Gastroesophageal sphincter (tissue), 4 donors: ENCODE results near the gene UST. TPM values are rescaled to one million over a fixed set of nuclear protein-coding genes. Genes with fewer than 3 reads are reported as not detected.
"Not testable (repeated sequence)": the region's sequence is repeated elsewhere in the genome, so short reads cannot be mapped to it uniquely, and the experiment has no call there.

Source experiments
- ATAC-seq: fragments of 150-250 bp; one replicate; pipeline ENCODE4 v1.9.1; 2016; ENCODE audit warnings: mild to moderate bottlenecking, moderate library complexity
- H3K27ac ChIP-seq, 4 donors: fragments of 200-600 bp; sonication (generic) in 3 of 4; 1 replicate in 3 of 4; 2 replicates in 1 of 4; pipeline ENCODE4 v1.5.1; 2016 to 2019
- H3K27me3 ChIP-seq: fragments of 200-600 bp; sonication (generic); one replicate; pipeline ENCODE4 v1.5.1; 2019
- H3K36me3 ChIP-seq, 2 donors: fragments of 200-600 bp; sonication (generic); one replicate each; pipeline ENCODE4 v1.5.1; 2019; ENCODE audit warnings: control low read depth in 1 of 2
- H3K4me1 ChIP-seq, 3 donors: fragments of 200-600 bp; sonication (generic); 1 replicate in 2 of 3; 2 replicates in 1 of 3; pipeline ENCODE4 v1.5.1; 2016 to 2019; ENCODE audit warnings: control low read depth in 2 of 3
- H3K4me3 ChIP-seq, 2 donors: fragments of 200-600 bp; sonication (generic); one replicate each; pipeline ENCODE4 v1.5.1; 2019; ENCODE audit warnings: mild to moderate bottlenecking in 1 of 2, moderate library complexity in 1 of 2
- H3K9me3 ChIP-seq, 3 donors: fragments of 200-600 bp; sonication (generic); one replicate each; pipeline ENCODE4 v1.5.1; 2017 to 2019; ENCODE audit warnings: control low read depth in 2 of 3
- EP300 ChIP-seq: sonication (generic); formaldehyde crosslinking; IDR thresholded peaks from one replicate; pipeline ENCODE4 v1.6.1; 2017; ENCODE audit warnings: antibody characterized with exemption, mild to moderate bottlenecking
- POLR2A ChIP-seq, 2 donors: fragments of 450-650 bp; IDR thresholded peaks; one replicate each; pipeline ENCODE4 v1.6.1; 2017; ENCODE audit warnings: antibody characterized with exemption in 2 of 2, mild to moderate bottlenecking in 2 of 2, moderate library complexity in 1 of 2
- POLR2AphosphoS5 ChIP-seq: sonication (generic); formaldehyde crosslinking; IDR thresholded peaks from one replicate; pipeline ENCODE4 v1.6.1; 2017; ENCODE audit warnings: antibody characterized with exemption
- WGBS, 2 donors: methylation state at CpG; one replicate each; pipeline ENCODE4 v1.1.5; 2018; ENCODE audit warnings: low coverage in 1 of 2; 5-methylcytosine and 5-hydroxymethylcytosine counted together
- total RNA-seq, 4 donors: library from RNA; depleted of rRNA; stranded (reverse); fragments of >200 nt; gene quantifications; one replicate each; pipeline ENCODE4 v1.1.0, GENCODE V29; 2016
- TF ChIP-seq, protein P1 (sequence below), 4 experiments: fragments of 200-600 bp in 2 of 4; fragments of 450-650 bp in 2 of 4; sonication (generic) in 1 of 4; IDR thresholded peaks; one replicate each; pipeline ENCODE4 v1.5.1; 2017 to 2019; ENCODE audit warnings: antibody characterized with exemption in 4 of 4, mild to moderate bottlenecking in 2 of 4, moderate library complexity in 2 of 4

The UST gene
- total RNA-seq, 4 donors from 2014 or later = 17.4 to 48.1 (median 32.4) TPM

GRCh38 chr6:148761527-148762011 is 14.7 kb downstream of the UST start:
- Histone ChIP-seq H3K27me3 (no peaks in the 10 kb centered on the region), H3K4me1 (peaks cover 0 to 36% (median 15%) of the 10 kb centered on the region in 3 donors), H3K4me3 (peak overlapping the region in 1 of 2 donors; percentile 32), H3K9me3 (no peaks in the 10 kb centered on the region), H3K27ac (peak overlapping the region in 3 of 4 donors; percentile 68 to 79 (median 74)), H3K36me3 (no peaks in the 10 kb centered on the region)
- TF ChIP-seq EP300 (no peak), POLR2AphosphoS5 (no peak), POLR2A (IDR thresholded peaks at IDR 0.05) (no peak)
- TF ChIP-seq, protein P1, sequence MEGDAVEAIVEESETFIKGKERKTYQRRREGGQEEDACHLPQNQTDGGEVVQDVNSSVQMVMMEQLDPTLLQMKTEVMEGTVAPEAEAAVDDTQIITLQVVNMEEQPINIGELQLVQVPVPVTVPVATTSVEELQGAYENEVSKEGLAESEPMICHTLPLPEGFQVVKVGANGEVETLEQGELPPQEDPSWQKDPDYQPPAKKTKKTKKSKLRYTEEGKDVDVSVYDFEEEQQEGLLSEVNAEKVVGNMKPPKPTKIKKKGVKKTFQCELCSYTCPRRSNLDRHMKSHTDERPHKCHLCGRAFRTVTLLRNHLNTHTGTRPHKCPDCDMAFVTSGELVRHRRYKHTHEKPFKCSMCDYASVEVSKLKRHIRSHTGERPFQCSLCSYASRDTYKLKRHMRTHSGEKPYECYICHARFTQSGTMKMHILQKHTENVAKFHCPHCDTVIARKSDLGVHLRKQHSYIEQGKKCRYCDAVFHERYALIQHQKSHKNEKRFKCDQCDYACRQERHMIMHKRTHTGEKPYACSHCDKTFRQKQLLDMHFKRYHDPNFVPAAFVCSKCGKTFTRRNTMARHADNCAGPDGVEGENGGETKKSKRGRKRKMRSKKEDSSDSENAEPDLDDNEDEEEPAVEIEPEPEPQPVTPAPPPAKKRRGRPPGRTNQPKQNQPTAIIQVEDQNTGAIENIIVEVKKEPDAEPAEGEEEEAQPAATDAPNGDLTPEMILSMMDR (IDR thresholded peaks at IDR 0.05) = no peak
- ATAC-seq = peak; percentile 12
- 25 to 34% methylated on average over 5 to 8 of the region's 8 CpGs for WGBS, 2 donors

DNA sequence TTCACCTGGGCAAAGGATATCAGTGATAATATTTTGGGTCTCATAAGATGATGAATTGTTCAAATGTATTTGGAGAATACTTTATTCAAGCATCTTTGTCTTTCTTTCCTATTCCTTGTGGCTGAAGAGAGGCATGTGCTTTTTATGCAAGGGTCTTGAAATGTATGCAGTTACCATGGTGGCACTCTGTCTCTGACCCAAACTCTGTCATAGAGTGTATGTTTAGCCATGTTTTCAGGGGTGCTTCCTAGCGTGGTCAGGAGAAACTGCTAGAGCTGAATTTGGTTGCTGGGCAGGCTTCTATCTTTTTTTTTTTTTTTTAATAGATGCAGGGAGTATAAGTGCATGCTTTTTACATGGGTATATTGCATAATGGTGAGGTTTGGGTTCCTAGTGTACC is 15.4 kb downstream of the UST start:
- Histone ChIP-seq H3K9me3 (no peaks in the 10 kb centered on the region), H3K36me3 (no peaks in the 10 kb centered on the region), H3K27me3 (no peaks in the 10 kb centered on the region), H3K27ac (peak overlapping the region in 3 of 4 donors; percentile 68 to 79 (median 74)), H3K4me3 (no peak overlapping the region), H3K4me1 (peaks cover 0 to 33% (median 15%) of the 10 kb centered on the region in 3 donors)
- no peak for TF ChIP-seq POLR2AphosphoS5
- TF ChIP-seq, protein P1 (IDR thresholded peaks at IDR 0.05) = no peak
- TF ChIP-seq EP300 = no peak
- no peak for TF ChIP-seq POLR2A (IDR thresholded peaks at IDR 0.05)
- WGBS, 2 donors = 69 to 100% methylated on average over 1 of the region's 1 CpG
- no peak for ATAC-seq

DNA sequence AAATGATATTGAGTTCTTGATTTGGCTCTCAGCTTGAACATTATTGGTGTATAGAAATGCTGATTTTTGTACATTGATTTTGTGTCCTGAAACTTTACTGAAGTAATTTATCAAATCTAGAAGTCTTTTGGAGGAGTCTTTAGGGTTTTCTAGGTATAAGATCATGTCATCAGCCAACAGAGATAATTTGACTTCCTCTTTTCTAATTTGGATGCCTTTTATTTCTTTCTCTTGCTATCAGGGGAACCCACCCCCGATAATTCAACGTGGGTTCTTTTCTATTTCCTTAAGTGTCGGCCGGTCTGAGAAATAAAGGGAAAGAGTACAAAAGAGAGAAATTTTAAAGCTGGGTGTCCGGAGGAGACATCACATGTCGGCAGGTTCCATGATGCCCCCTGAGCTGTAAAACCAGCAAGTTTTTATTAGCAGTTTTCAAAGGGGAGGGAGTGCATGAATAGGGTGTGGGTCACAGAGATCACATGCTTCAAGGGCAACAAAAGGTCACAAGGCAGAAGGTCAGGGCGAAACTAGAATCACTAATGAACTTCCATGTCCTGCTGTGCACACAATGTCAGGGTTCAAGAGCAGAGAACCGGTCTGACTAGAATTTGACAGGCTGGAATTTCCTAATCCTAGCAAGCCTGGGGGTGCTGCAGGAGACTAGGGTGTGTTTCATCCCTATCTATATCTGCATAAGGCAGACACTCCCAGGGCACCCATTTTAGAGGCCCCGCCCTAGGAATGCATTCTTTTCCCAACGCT is 17.6 kb downstream of the UST start:
- not testable (repeated sequence) for H3K4me3 ChIP-seq, H3K9me3 ChIP-seq, ATAC-seq, H3K27ac ChIP-seq, H3K36me3 ChIP-seq, H3K27me3 ChIP-seq
- H3K4me1 ChIP-seq = peaks cover 0 to 37% (median 15%) of the 10 kb centered on the region in 3 donors
- WGBS, 2 donors = 72 to 97% methylated on average over 6 to 8 of the region's 10 CpGs

DNA sequence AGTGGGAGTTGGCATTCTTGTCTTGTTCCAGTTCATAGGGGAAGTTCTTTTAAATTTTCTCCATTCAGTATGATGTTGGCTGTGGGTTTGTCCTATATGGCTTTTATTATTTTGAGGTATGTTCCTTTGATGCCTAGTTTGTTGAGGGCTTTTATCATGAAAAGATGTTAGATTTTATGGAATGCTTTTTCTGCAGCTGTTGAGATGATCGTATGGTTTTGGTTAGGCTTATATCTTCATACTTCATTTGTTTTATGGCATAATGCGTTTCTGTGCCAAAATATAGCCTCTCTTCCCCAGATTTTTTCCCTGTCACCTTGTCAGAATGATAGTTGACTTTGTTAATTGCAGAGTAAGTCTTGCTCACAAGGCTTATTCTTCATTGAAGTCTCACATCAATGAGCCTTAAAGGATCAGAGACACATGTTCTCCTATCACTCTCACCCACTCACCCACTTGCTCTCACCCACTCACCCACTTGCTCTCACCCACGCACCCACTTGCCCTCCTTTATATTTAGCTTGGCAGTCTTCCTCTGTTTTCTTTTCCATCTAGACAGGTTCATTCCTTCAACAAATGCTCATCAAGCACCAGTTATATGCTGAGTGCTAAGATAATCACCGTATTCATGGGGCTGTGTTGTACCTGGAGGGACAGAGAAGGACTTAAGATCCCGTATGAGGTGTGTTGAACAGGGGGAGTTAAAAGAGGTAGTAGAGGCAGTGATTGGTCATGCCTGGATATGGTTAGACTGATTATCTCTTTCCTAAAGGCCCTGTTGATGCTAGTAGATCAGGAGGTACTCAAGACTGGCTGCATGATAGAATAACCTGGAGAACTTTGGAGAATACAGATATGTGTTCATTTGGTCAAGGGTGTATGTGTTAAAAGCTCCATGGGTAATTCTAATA is 19.3 kb downstream of the UST start:
- H3K4me3 ChIP-seq = no peak overlapping the region
- no peak for TF ChIP-seq POLR2AphosphoS5
- TF ChIP-seq, protein P1 (IDR thresholded peaks at IDR 0.05) = no peak
- WGBS, 2 donors = 53 to 80% methylated on average over 4 to 5 of the region's 5 CpGs
- H3K4me1 ChIP-seq = peaks cover 0 to 22% (median 10%) of the 10 kb centered on the region in 3 donors
- no peak for ATAC-seq
- H3K36me3 ChIP-seq = no peaks in the 10 kb centered on the region
- no peak overlapping the region for H3K27ac ChIP-seq
- H3K27me3 ChIP-seq = no peaks in the 10 kb centered on the region
- H3K9me3 ChIP-seq = no peaks in the 10 kb centered on the region

GRCh38 chr6:148768646-148769270 is 21.9 kb downstream of the UST start:
- H3K36me3 ChIP-seq = no peaks in the 10 kb centered on the region
- H3K27ac ChIP-seq = no peak overlapping the region
- H3K4me1 ChIP-seq = peaks cover 0 to 4% (median 0%) of the 10 kb centered on the region in 3 donors
- TF ChIP-seq, protein P1 (IDR thresholded peaks at IDR 0.05) = no peak
- TF ChIP-seq POLR2AphosphoS5 (no peak), POLR2A (IDR thresholded peaks at IDR 0.05) (no peak), EP300 (no peak)
- 78 to 94% methylated on average over 2 to 3 of the region's 3 CpGs for WGBS, 2 donors
- H3K9me3 ChIP-seq = no peaks in the 10 kb centered on the region
- H3K27me3 ChIP-seq = no peaks in the 10 kb centered on the region
- no peak for ATAC-seq
- H3K4me3 ChIP-seq = no peak overlapping the region
